HG02884 (cell line): ENCODE results near the gene XKRX.

ENCODE experiments used
- ATAC-seq: cut with Tn5 transposase; IDR thresholded peaks from one replicate; pipeline ENCODE4 v1.9.1; 2021; ENCODE audit warnings: mild to moderate bottlenecking, moderate library complexity; ENCODE audit not compliant: unreplicated experiment

Gene XKRX

GRCh38 chrX:100928660-100929613 is at the start of gene XKRX:
XKRX (minus strand) TSS chrX:100928917; CDS start chrX:100928304, 613 bp downstream.
- ATAC-seq = peak; percentile 46

DNA sequence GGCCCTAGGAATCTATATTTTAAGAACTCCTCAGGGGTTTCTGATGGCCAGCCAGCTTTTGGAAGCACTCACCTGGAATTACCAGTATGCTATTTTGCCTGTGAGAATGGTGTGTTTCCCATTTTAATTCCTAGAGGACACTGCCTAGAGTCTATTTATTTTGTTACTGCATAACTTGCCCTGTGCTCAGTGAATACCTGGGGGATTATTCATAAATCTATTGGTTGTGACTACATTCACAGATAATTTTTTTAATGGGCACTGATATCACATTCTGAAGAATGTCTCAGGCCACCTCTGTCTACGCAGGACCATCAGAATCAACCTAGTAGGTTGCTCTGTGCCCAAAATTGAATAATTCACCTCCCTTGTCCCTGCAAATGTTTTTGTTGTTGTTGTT is 47.5 kb upstream of the XKRX start:
- no peak for ATAC-seq

DNA sequence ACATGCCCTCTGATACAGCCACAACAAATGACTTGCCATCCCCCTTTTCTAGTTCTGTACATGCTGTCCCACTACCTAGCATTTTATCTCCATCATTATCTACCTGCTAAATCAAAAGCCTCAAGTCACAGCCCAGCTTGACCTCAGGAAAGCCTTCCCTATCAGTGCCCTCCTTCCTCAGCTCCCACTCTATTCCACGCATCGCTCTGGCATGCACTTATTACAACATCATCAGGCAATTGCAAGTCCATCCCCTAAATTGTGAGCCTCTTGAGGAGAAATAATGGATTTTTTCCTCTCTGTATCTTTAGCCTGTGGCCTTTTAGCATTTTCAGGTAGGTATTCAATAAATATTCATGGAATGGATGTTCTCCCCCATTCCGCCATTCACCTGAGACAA is 46.5 kb upstream of the XKRX start:
- no peak for ATAC-seq

DNA sequence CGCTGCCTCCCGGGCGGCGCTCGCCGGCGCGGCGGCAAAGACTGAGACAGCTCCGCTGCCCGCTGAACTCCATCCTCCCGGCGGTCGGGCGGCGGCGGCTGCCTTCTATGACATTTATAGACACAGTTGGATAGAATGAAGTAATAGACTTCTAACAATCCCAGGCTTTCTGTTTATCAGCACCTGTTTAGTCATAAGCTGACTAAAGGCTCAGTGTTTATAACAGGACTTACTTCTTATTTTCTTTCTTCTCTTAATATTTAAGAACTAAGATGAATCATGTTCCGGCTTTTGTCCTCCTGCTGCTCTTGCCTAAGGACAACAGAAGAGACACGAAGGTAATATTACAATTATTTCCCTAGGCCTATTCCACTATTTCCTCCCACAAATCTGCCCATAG is 44.7 kb upstream of the XKRX start:
- ATAC-seq = no peak

- ATAC-seq = no peak
These were observed 41.2 kb upstream of the XKRX start for GRCh38 chrX:100969936-100970335.

GRCh38 chrX:100969408-100969807 is 40.7 kb upstream of the XKRX start, which contains the start of gene ARL13A:
ARL13A (plus strand) TSS chrX:100969708; CDS start chrX:100973690, 3,982 bp downstream.
- no peak for ATAC-seq

DNA sequence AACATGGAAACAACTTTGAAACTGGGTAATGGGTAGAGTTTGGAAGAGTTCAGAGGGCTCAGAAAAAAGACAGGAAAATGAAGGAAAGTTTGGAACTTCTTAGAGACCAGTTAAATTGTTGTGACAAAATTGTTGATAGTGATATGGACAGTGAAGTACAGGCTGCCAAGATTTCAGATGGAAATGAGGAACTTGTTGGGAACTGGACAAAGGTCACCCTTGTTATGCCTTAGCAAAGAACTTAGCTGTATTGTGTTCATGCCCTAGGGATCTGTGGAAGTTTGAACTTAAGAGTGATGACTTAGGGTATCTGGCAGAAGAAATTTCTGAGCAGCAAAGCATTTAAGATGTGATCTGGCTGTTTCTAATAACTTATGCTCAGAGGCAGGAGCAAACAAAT is 35.6 kb upstream of the XKRX start:
- no peak for ATAC-seq

GRCh38 chrX:100962811-100963210 is 34.1 kb upstream of the XKRX start:
- no peak for ATAC-seq

DNA sequence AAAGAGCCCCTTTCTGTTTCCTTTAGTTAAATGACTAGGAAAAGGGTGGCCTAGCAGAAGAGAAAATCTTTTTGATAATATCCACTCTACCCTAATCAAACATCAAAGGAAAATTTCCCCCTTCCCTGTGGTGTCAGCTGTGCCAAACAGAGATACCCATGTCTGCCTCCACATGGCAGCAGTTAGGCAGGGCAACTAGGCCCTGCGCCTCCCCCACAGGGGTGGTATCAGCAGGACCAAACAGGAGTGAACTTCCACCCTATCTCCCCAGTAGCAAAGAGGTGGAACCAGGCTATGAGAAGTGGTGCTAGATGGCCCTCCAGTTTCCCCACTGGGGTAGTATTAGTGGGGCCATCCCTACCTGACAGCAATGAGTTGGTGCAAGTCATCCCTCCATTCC is 19.8 kb upstream of the XKRX start:
- ATAC-seq = no peak

GRCh38 chrX:100946299-100946927 is 17.7 kb upstream of the XKRX start:
- ATAC-seq = no peak

DNA sequence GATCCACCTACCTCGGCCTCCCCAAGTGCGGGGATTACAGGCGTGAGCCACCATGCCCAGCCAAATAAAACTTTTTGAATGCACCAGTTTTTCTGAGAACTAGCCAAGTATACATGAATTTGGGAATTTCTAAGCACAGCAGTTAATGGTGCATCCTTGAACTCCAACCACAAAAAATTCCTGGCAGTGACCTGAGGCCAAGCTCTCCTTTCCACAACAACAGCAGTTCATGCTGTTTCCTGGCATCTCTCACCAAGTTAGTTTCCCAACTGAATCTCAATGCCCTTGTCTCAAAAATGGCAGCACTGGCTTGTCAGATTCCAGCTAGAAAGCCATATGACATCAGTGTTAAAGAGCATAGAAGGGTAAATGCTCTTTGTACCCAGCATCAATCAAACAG is 15.9 kb upstream of the XKRX start:
- ATAC-seq = no peak

DNA sequence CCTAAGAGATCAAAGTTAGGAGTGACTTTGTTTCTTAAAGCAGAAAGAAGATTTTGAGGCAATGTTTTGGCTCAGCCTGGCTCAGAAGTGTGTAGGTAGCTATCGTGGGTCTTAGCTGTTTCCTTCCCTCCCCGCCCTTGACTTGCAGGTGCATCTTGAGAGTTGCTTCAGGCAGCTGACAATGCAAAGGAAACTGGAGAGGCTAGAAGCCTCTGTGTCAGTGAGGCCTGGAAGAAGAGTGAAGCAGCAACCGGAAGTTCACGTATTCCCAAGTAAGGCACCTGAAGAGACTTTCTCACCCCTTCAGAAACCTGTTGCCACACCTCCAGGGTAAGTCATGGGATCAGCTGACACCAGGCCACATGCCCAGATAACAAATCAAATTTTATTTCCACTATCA is 10.6 kb upstream of the XKRX start:
- no peak for ATAC-seq

DNA sequence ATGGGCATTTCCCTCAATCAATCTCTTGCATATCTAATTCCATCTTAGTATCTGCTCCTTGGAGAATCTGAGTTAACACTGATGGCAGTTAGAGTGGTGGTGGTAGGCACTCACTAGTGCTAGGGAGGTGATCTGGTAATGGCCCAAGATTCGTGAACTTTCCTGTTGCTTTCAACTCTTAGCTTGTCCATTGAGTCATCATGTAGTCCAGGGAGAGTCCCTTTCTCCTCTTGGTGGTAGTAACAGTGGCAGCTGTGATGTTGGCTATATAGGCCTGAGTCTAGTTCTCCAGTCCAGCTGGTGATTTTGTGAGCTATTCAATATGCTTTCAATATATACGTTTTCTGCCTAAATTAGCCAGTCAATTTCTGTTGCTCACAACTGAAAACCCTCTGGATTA is 7.0 kb upstream of the XKRX start:
- ATAC-seq = no peak

DNA sequence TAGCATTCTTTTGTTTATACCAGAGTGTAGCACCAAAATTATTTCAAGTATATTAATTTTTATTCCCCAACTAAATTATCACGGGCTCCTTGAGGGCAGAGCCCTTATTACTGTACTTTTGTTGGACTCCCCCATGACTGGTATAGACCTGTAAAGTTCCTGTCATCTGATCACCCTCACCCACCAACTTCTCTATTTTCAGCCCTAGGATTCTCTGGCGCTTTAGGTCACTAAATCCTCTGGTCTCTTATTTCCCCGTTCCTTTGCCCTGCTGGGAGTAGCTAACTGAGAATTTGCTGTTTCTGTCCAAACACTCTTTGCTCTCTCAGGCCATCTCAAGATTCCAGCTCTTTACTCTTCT is 3.2 kb upstream of the XKRX start:
- ATAC-seq = peak; percentile 17

DNA sequence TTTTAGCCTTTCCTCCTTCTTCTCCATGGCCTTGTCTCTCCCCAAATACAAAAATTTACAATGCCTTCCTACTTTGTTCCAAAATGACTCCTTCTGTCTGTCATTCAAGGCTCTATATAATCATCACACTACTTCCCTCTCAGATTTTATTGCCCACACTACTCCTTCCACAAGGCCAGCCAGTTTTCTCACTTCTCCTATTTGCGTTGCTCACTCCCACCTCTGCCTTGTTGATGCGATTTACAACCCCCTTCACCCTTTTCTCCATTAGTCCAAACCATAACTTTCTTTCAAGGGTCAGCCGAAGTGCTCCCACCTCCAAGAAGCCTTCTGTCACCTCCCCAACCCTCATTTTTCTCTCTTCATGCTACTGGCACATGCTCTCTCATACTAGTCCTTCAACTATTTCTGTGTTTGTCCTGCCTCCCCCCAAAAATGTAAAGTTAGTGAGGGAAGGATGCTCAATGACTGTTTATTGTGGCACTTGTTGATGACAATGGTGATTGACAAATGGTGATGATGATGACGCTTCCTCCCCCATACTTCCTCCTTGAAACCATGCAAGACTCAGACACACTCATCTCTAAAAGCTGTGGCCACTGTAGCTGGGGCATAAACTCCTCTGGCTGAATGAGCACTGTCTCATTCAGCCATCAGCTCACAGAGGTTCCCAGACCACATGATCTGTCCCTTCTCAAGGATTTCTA is 2.7 kb upstream of the XKRX start:
- ATAC-seq = peak; percentile 82

DNA sequence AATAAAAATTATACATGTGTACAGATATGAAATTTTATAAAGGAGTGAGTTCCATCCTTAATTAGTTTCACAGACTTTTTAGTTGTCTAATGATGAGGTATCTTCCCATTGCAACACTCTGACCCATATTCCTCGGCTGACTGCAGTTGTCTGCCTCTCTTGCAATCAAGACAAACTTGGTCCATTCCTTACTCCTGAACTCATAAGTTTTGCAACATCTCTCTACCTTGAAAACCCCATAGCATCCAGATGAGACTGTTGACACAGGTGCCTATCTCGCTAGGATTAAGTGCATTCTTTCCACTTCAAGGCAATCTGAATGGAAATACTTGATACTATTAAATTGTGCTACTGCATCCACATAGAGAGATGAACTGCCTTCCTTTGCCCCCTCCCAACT is 2.3 kb downstream of the XKRX start:
- no peak for ATAC-seq

- ATAC-seq = no peak
These were observed 4.3 kb downstream of the XKRX start for GRCh38 chrX:100924375-100924774.

GRCh38 chrX:100915562-100915961 is 13.2 kb downstream of the XKRX start:
- ATAC-seq = no peak

DNA sequence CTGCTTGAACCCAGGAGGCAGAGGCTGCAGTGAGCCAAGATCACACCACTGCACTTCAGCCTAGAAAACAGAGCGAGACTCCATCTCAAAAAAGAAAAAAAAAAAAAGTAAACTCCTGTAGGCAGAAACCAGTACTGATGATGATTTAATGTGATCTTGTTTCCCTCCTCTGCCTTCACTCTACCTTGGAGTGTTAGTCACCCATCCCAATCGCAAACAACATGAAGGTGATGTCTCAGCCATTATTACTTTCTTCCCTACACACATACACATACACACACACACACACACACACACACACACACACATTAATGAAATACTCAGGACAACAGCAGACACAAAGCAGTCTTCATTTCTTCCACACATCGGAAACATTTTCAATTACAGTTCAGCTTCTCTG is 15.6 kb downstream of the XKRX start:
- ATAC-seq = no peak

DNA sequence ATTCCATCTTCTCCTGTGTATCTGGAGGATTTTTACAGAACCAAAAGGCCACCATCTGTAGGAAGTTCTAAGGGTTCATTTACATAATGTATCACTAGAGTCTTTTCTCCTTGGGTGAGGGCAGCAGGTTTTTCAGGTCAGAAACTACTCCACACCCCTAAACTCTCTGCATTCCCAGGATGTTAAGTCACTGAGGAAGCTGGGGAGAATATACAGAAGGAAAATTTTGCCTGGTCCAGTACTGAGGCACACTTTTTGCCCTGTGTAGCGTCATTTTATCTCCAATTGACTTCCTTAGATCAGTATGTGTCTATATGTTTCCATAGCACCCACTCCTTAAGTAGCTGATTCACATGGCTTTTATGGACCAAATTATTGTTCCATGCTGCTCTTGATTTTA is 17.0 kb downstream of the XKRX start:
- no peak for ATAC-seq

DNA sequence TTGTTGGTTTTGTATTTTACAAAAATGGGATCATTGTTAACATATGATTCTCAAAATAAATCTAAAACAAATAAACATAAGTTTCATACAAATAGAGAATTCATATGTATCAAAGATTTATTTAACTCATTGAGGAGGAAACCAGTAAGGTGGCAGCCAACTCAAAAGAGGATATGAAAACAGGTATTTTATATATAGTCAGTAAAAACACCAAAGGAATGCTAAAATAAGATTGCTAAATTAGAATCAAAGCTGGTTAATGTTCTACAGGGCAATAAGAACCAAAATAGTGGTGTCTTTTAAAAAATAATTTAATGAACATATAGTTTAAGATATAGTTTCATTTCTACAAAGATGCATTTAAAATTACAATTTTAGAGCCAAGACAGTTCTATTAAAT is 23.1 kb downstream of the XKRX start:
- ATAC-seq = no peak

GRCh38 chrX:100904433-100904832 is 24.3 kb downstream of the XKRX start:
- no peak for ATAC-seq
